Keratinocyte (primary cell): ENCODE results near the gene C14orf93. TPM values are rescaled to one million over a fixed set of nuclear protein-coding genes. Genes with fewer than 3 reads are reported as not detected.

ENCODE experiments used
- DNase-seq: peaks from one replicate; pipeline ENCODE4 v3.0.0-alpha.2; 2011; ENCODE audit warnings: low read depth, missing footprints, low spot score
- FAIRE-seq: peaks from 2 replicates; lab custom pipeline; 2011; peaks lifted over from hg19 to GRCh38; lab: Jason Lieb, UNC
- H2AFZ ChIP-seq: 2 replicates; pipeline ENCODE4 v1.6.0; 2012; ENCODE audit warnings: low read length, control low read depth, inconsistent platforms; ENCODE audit not compliant: control insufficient read depth
- H3K27ac ChIP-seq: 2 replicates; pipeline ENCODE4 v1.5.1; 2011; ENCODE audit warnings: low read length; ENCODE audit not compliant: control insufficient read depth, insufficient read depth
- H3K27me3 ChIP-seq: 3 replicates; pipeline ENCODE4 v1.6.0; 2011; ENCODE audit warnings: low read length; ENCODE audit not compliant: control insufficient read depth, insufficient read depth; ENCODE audit errors: extremely low read depth
- H3K36me3 ChIP-seq, 2 experiments: 2 replicates in 1 of 2; 3 replicates in 1 of 2; pipeline ENCODE4 v1.5.1; 2011; ENCODE audit warnings: low read length in 2 of 2, mild to moderate bottlenecking in 1 of 2; ENCODE audit not compliant: control insufficient read depth in 2 of 2, insufficient read depth in 2 of 2; ENCODE audit errors: extremely low read depth in 1 of 2
- H3K4me1 ChIP-seq: 3 replicates; pipeline ENCODE4 v1.5.1; 2011; ENCODE audit warnings: low read length; ENCODE audit not compliant: control insufficient read depth, insufficient read depth; ENCODE audit errors: extremely low read depth
- H3K4me2 ChIP-seq: 3 replicates; pipeline ENCODE4 v1.6.0; 2011; ENCODE audit warnings: low read depth, low read length; ENCODE audit not compliant: control insufficient read depth, insufficient read depth; ENCODE audit errors: extremely low read depth
- H3K4me3 ChIP-seq, 3 experiments: fragments of 200-600 bp in 1 of 3; sonication (generic) in 1 of 3; 2 replicates in 2 of 3; 3 replicates in 1 of 3; pipeline ENCODE4 v1.5.1; 2011 to 2016; ENCODE audit warnings: low read length in 3 of 3, mild to moderate bottlenecking in 3 of 3, control low read depth in 2 of 3, inconsistent platforms in 1 of 3, low read depth in 1 of 3, mixed read lengths in 1 of 3, mixed run types in 1 of 3, moderate library complexity in 1 of 3; ENCODE audit not compliant: control insufficient read depth in 2 of 3, insufficient read depth in 2 of 3; ENCODE audit errors: extremely low read depth in 1 of 3
- H3K79me2 ChIP-seq: 2 replicates; pipeline ENCODE4 v1.6.0; 2012; ENCODE audit warnings: low read length; ENCODE audit not compliant: control insufficient read depth, insufficient read depth
- H3K9ac ChIP-seq: 3 replicates; pipeline ENCODE4 v1.6.0; 2011; ENCODE audit warnings: low read length; ENCODE audit not compliant: control insufficient read depth, insufficient read depth; ENCODE audit errors: extremely low read depth
- H3K9me1 ChIP-seq: 3 replicates; pipeline ENCODE4 v1.6.0; 2011; ENCODE audit warnings: low read length; ENCODE audit not compliant: control insufficient read depth, insufficient read depth; ENCODE audit errors: extremely low read depth
- H3K9me3 ChIP-seq: 2 replicates; pipeline ENCODE4 v1.5.1; 2012; ENCODE audit warnings: low read depth, low read length; ENCODE audit not compliant: control insufficient read depth
- H4K20me1 ChIP-seq: 3 replicates; pipeline ENCODE4 v1.6.0; 2011; ENCODE audit warnings: low read length; ENCODE audit not compliant: control insufficient read depth, insufficient read depth; ENCODE audit errors: extremely low read depth
- CTCF ChIP-seq, 3 experiments: IDR thresholded peaks in 1 of 3; conservative IDR thresholded peaks in 1 of 3; optimal IDR thresholded peaks in 1 of 3; 2 replicates in 2 of 3; 3 replicates in 1 of 3; pipeline versions ENCODE3 to v1.5.1; 2011; ENCODE audit warnings: low read length in 3 of 3, mild to moderate bottlenecking in 3 of 3, moderate library complexity in 2 of 3, control low read depth in 1 of 3, inconsistent platforms in 1 of 3; ENCODE audit not compliant: insufficient read depth in 2 of 3; ENCODE audit errors: extremely low read depth in 1 of 3
- EZH2 ChIP-seq: IDR thresholded peaks from one replicate; pipeline ENCODE4 v1.6.1; 2012; ENCODE audit warnings: inconsistent platforms, mild to moderate bottlenecking, low read length, moderate library complexity
- dilution Hi-C: fragments of 300-500 bp; cut with MboI; formaldehyde crosslinking; loops from one replicate; pipeline ENCODE4 v1.7.0; 2020; ENCODE audit warnings: low sequenced_read_pairs; ENCODE audit not compliant: extremely low pct_ligation_motif_present
- polyA plus RNA-seq, 5 experiments: library from polyadenylated mRNA; depleted of rRNA in 3 of 5; stranded (reverse) in 3 of 5; stranded (forward) in 1 of 5; unstranded in 1 of 5; fragments of >200 nt; gene quantifications; 1 replicate in 1 of 5; 2 replicates in 3 of 5; 3 replicates in 1 of 5; pipeline versions ENCODE4 v1.2.1 to v1.2.3, GENCODE V29; 2011 to 2012; ENCODE audit warnings: missing spikeins in 2 of 5, low read depth in 1 of 5, low replicate concordance in 1 of 5

The C14orf93 gene
- polyA plus RNA-seq, 1 donor (not counting 4 experiments of a cell fraction or from before 2014, with no cell fraction given): 7.7 TPM

- no peaks in the 10 kb centered on the region for H3K79me2 ChIP-seq
- H4K20me1 ChIP-seq: no peaks in the 10 kb centered on the region
- FAIRE-seq: no peak
- H3K4me2 ChIP-seq: no peak overlapping the region
- DNase-seq: no peak
- dilution Hi-C loops: no loop called here
- H3K4me3 ChIP-seq: no peak overlapping the region
- no peak for TF ChIP-seq CTCF (optimal IDR thresholded peaks at IDR 0.05 in 1 of 3, IDR thresholded peaks at IDR 0.05 in 1 of 3, conservative IDR thresholded peaks at IDR 0.05 in 1 of 3; ENCODE audit: extremely low read depth in 1 of 3, insufficient read depth in 2 of 3, low read length in 3 of 3)
- no peak for TF ChIP-seq EZH2
- H2AFZ ChIP-seq: no peak overlapping the region
- H3K27me3 ChIP-seq: no peaks in the 10 kb centered on the region
- no peak overlapping the region for H3K27ac ChIP-seq
- no peaks in the 10 kb centered on the region for H3K36me3 ChIP-seq
- no peak overlapping the region for H3K9ac ChIP-seq
- H3K9me3 ChIP-seq: no peaks in the 10 kb centered on the region
- H3K4me1 ChIP-seq: no peaks in the 10 kb centered on the region
- H3K9me1 ChIP-seq: no peaks in the 10 kb centered on the region
Measured at GRCh38 chr14:23043145-23043544, 33.2 kb upstream of the C14orf93 start.

DNA sequence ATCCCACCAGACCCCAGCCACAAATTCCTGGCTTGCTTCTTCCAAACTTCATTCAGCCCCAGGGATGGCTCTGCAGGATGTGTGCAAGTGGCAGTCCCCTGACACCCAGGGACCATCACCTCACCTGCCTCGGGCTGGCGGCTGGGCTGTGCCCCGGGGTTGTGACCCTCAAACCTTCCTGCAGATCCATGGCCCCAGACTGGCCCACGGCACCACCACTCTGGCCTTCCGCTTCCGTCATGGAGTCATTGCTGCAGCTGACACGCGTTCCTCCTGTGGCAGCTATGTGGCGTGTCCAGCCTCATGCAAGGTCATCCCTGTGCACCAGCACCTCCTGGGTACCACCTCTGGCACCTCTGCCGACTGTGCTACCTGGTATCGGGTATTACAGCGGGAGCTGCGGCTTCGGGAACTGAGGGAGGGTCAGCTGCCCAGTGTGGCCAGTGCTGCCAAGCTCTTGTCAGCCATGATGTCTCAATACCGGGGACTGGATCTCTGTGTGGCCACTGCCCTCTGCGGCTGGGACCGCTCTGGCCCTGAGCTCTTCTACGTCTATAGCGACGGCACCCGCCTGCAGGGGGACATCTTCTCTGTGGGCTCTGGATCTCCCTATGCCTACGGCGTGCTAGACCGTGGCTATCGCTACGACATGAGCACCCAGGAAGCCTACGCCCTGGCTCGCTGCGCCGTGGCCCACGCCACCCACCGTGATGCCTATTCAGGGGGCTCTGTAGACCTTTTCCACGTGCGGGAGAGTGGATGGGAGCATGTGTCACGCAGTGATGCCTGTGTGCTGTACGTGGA, 32.4 kb upstream of the C14orf93 start, which contains the start of gene PSMB11:
Gene PSMB11, plus strand, starts transcription at position 51 of the 804 bp plus-strand sequence. Its CDS starts 14 bp downstream, at position 65.
- Histone ChIP-seq H3K27ac (no peak within 1 kb of the TSS), H4K20me1 (no peaks in the 10 kb centered on the region), H3K4me1 (no peaks in the 10 kb centered on the region), H3K4me3 (no peak within 1 kb of the TSS), H3K27me3 (no peaks in the 10 kb centered on the region), H3K9me3 (no peaks in the 10 kb centered on the region), H3K36me3 (no peaks in the 10 kb centered on the region), H2AFZ (no peak within 1 kb of the TSS), H3K79me2 (no peaks in the 10 kb centered on the region), H3K9ac (no peak within 1 kb of the TSS), H3K4me2 (no peak within 1 kb of the TSS), H3K9me1 (no peaks in the 10 kb centered on the region)
- dilution Hi-C loops: no loop called here
- TF ChIP-seq EZH2 (no peak), CTCF (optimal IDR thresholded peaks at IDR 0.05 in 1 of 3, IDR thresholded peaks at IDR 0.05 in 1 of 3, conservative IDR thresholded peaks at IDR 0.05 in 1 of 3; ENCODE audit: extremely low read depth in 1 of 3, insufficient read depth in 2 of 3, low read length in 3 of 3) (no peak)
- DNase-seq: no peak
- FAIRE-seq: no peak
